HEK293 (cell line): ENCODE data around the gene PSMB9.
"Not testable (repeated sequence)": the region's sequence is repeated elsewhere in the genome, so short reads cannot be mapped to it uniquely, and the experiment has no call there.

Experiments
- CTCF ChIP-seq: fragments of 450-650 bp; formaldehyde crosslinking; IDR thresholded peaks from 2 replicates; pipeline ENCODE4 v1.5.1; 2016; ENCODE audit warnings: missing biosample characterization, missing genetic modification characterization
- RBAK ChIP-seq: fragments of 450-650 bp; formaldehyde crosslinking; IDR thresholded peaks from 2 replicates; pipeline ENCODE4 v1.5.1; 2016; ENCODE audit warnings: missing biosample characterization, missing genetic modification characterization
- REPIN1 ChIP-seq: fragments of 450-650 bp; formaldehyde crosslinking; IDR thresholded peaks from 2 replicates; pipeline ENCODE4 v1.5.1; 2017; ENCODE audit warnings: missing biosample characterization, missing genetic modification characterization, low read depth
- ZBTB6 ChIP-seq: fragments of 450-650 bp; formaldehyde crosslinking; IDR thresholded peaks from 2 replicates; pipeline ENCODE4 v1.5.1; 2017; ENCODE audit warnings: missing biosample characterization, missing genetic modification characterization
- ZNF274 ChIP-seq, 2 experiments: fragments of 200-500 bp in 1 of 2; fragments of 450-650 bp in 1 of 2; sonication (Bioruptor generic) in 1 of 2; formaldehyde crosslinking in 1 of 2; IDR thresholded peaks; 2 replicates each; pipeline versions ENCODE4 v1.5.1 to v1.6.1; 2014 to 2016; ENCODE audit warnings: borderline replicate concordance in 1 of 2, inconsistent platforms in 1 of 2, low read length in 1 of 2, missing biosample characterization in 1 of 2, missing genetic modification characterization in 1 of 2
- ZNF302 ChIP-seq: fragments of 450-650 bp; formaldehyde crosslinking; IDR thresholded peaks from 2 replicates; pipeline ENCODE4 v1.5.1; 2016; ENCODE audit warnings: missing biosample characterization, missing genetic modification characterization, low read depth
- ZNF398 ChIP-seq: fragments of 450-650 bp; formaldehyde crosslinking; IDR thresholded peaks from 2 replicates; pipeline ENCODE4 v1.5.1; 2017; ENCODE audit warnings: missing biosample characterization, missing genetic modification characterization
- ZNF501 ChIP-seq: fragments of 450-650 bp; formaldehyde crosslinking; IDR thresholded peaks from 2 replicates; pipeline ENCODE4 v1.5.1; 2016; ENCODE audit warnings: missing biosample characterization, missing genetic modification characterization
- ZNF621 ChIP-seq: fragments of 450-650 bp; formaldehyde crosslinking; IDR thresholded peaks from 2 replicates; pipeline ENCODE4 v1.5.1; 2017; ENCODE audit warnings: missing biosample characterization, missing genetic modification characterization
- ZNF707 ChIP-seq: fragments of 450-650 bp; formaldehyde crosslinking; IDR thresholded peaks from 2 replicates; pipeline ENCODE4 v1.5.1; 2016; ENCODE audit warnings: missing biosample characterization, missing genetic modification characterization

GRCh38 chr6:32805404-32805803, 48.6 kb upstream of the PSMB9 start:
- not testable (repeated sequence) for TF ChIP-seq RBAK (tag by site-specific recombination); CTCF (tag by site-specific recombination); ZNF398; ZNF707 (tag by site-specific recombination); ZNF274 (IDR thresholded peaks at IDR 0.05; ENCODE audit: low read length); ZNF274 (tag by site-specific recombination; IDR thresholded peaks at IDR 0.05; ENCODE audit: borderline replicate concordance); ZBTB6 (tag by site-specific recombination); REPIN1 (tag by site-specific recombination); ZNF302 (tag by site-specific recombination); ZNF501 (tag by site-specific recombination); ZNF621 (tag by site-specific recombination)
